NCI-H1436 treated with DMSO at 0.1 percent for 48 hours (cell line): ENCODE results near the gene RHOV.

Experiments used
- DNase-seq: peaks from one replicate; lab custom pipeline; 2025; lab: John Stamatoyannopoulos, UW

The RHOV gene

GRCh38 chr15:40845036-40845435 lies 29.0 kb downstream of the RHOV start:
- DNase-seq: no peak

GRCh38 chr15:40844696-40845030 lies 29.4 kb downstream of the RHOV start:
- DNase-seq: no peak

GRCh38 chr15:40843885-40844695 lies 29.9 kb downstream of the RHOV start, which contains the start of gene SPINT1:
SPINT1 (plus strand) TSS chr15:40844048; CDS start chr15:40844555, 507 bp downstream.
- no peak for DNase-seq

- no peak for DNase-seq
Measured at GRCh38 chr15:40843261-40843884, 30.7 kb downstream of the RHOV start.

- DNase-seq: no peak
Measured at GRCh38 chr15:40841741-40842140, 32.3 kb downstream of the RHOV start.

GRCh38 chr15:40838756-40839155 lies 35.3 kb downstream of the RHOV start:
- DNase-seq: no peak

- no peak for DNase-seq
Measured at GRCh38 chr15:40836020-40836419, 38.0 kb downstream of the RHOV start.

- DNase-seq: no peak
Measured at GRCh38 chr15:40832903-40833302, 41.1 kb downstream of the RHOV start.

GRCh38 chr15:40831861-40832260 lies 42.2 kb downstream of the RHOV start:
- no peak for DNase-seq

- peak; percentile 97 for DNase-seq
Measured at GRCh38 chr15:40830884-40831283, 43.1 kb downstream of the RHOV start.

- DNase-seq: no peak
Measured at GRCh38 chr15:40829115-40829514, 44.9 kb downstream of the RHOV start.

- no peak for DNase-seq
Measured at GRCh38 chr15:40828447-40829036, 45.5 kb downstream of the RHOV start, which contains the start of gene PPP1R14D. PPP1R14D (minus strand) TSS chr15:40828708; CDS start chr15:40828641, 67 bp downstream.

GRCh38 chr15:40826423-40827075 lies 47.5 kb downstream of the RHOV start:
- no peak for DNase-seq

GRCh38 chr15:40825661-40826422 lies 48.2 kb downstream of the RHOV start:
- no peak for DNase-seq

- DNase-seq: no peak
Measured at GRCh38 chr15:40823572-40824343, 50.3 kb downstream of the RHOV start.
